Epithelial cell of proximal tubule (primary cell): ENCODE measurements around the gene PHEX. TPM values are rescaled to one million over a fixed set of nuclear protein-coding genes. Genes with fewer than 3 reads are reported as not detected.

Experiments used
- DNase-seq: peaks from one replicate; pipeline ENCODE4 v3.0.0-alpha.2; 2011; ENCODE audit warnings: low read depth
- H3K4me3 ChIP-seq: 2 replicates; pipeline ENCODE4 v1.5.1; 2011; ENCODE audit warnings: low read depth, mild to moderate bottlenecking, low read length
- CTCF ChIP-seq: conservative IDR thresholded peaks from 2 replicates; pipeline ENCODE4 v1.5.1; 2012; ENCODE audit warnings: low read depth, mild to moderate bottlenecking, low read length
- total RNA-seq: library from RNA; depleted of rRNA; stranded (reverse); fragments of >200 nt; gene quantifications from 2 replicates; pipeline ENCODE4 v1.2.3, GENCODE V29; 2015

Gene PHEX
- total RNA-seq, 1 donor from 2014 or later = 0.29 TPM

GRCh38 chrX:22037911-22038537 is 5.9 kb downstream of the PHEX start:
- no peak for DNase-seq
- TF ChIP-seq CTCF = no peak
- H3K4me3 ChIP-seq = no peak overlapping the region

GRCh38 chrX:22039541-22039940 is 7.4 kb downstream of the PHEX start:
- no peak for DNase-seq
- no peak overlapping the region for H3K4me3 ChIP-seq
- TF ChIP-seq CTCF = no peak

DNA sequence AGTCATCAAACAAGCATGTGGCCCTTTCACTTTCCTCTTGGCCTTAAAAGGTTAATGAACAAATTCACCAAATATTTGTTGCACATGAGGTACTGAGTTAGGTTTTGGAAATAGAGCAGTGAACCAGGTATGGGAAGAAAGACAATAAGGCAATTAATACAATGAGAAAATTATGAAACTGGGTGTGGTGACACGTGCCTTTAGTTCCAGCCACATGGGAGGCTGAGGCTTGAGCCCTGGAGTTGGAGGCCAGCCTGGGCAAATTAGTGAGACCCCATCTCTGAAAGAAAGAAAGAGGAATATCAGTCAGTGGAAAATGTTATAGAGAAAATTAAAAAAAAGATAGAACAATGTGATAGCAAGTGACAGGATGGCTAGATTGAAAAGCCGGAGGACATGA is 8.1 kb downstream of the PHEX start:
- no peak for TF ChIP-seq CTCF
- no peak overlapping the region for H3K4me3 ChIP-seq
- DNase-seq = no peak

DNA sequence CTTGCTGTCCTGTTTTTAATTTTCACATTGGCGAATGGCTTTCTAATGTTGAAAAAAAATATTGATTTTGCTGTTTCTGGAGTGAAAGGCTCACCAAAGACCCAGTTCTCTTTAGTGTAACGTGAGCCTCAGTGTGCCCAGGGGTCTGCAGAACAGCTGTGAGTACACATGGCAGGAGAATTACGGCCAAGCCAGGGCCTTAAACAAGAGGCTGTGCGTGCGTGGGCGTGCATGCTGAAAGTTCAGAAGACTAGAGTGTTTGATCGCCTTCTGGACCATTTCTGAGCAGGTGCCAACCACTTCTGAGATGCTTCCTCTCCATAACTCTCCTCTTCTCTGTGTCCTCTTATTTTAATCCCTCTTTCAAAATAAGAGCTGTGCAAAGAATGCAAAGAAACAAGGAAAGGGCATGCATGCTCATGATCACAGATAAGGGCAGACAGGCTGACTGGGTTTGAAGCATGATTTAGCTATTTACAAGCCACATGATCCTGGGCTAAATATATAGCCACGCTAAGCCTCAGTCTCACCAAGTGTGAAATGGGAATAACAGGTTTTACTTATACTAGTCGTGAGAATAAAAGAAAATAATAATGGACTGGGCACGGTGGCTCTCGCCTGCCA is 9.9 kb downstream of the PHEX start:
- TF ChIP-seq CTCF = no peak
- H3K4me3 ChIP-seq = no peak overlapping the region
- no peak for DNase-seq

GRCh38 chrX:22043872-22044271 is 11.7 kb downstream of the PHEX start:
- TF ChIP-seq CTCF = no peak
- H3K4me3 ChIP-seq = no peak overlapping the region
- DNase-seq = no peak

DNA sequence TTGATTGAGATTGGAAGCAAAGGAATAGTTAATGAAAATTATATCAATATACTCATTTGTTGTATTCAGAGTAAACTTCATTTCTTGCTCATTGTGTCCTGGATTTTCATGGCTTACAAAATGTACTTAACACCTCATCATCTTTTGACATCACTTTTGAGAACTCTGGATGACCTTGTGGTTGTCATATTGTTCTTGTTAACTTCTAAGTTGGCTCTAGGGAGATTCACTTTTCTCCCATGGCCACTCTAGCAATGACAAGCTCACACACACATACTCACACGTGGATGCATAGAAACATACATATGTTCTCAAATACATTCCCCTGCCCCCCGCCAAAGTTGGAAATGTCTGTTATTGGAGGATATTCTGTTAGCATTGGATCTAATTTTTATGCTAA is 15.3 kb downstream of the PHEX start:
- no peak overlapping the region for H3K4me3 ChIP-seq
- DNase-seq = no peak
- TF ChIP-seq CTCF = no peak

GRCh38 chrX:22053481-22053880 is 21.4 kb downstream of the PHEX start:
- TF ChIP-seq CTCF = no peak
- no peak overlapping the region for H3K4me3 ChIP-seq
- DNase-seq = no peak
